CD4-positive, alpha-beta memory T cell (primary cell): ENCODE data around the gene DLGAP5. TPM values are rescaled to one million over a fixed set of nuclear protein-coding genes. Genes with fewer than 3 reads are reported as not detected.

ENCODE experiments used
- CTCF ChIA-PET: fragments of 350-600 bp; sonication (Branson Sonifier 250); formaldehyde crosslinking; loops from one replicate; lab custom pipeline; 2021; ENCODE audit warnings: inconsistent platforms; ENCODE audit not compliant: partially characterized antibody; lab: Charles Lee
- POLR2A ChIA-PET: fragments of 350-600 bp; sonication (Branson Sonifier 250); formaldehyde crosslinking; loops from one replicate; lab custom pipeline; 2021; ENCODE audit not compliant: partially characterized antibody; lab: Charles Lee
- DNase-seq, 5 donors: peaks; one replicate each; pipeline versions ENCODE4 v3.0.0 to v3.0.0-alpha.2; 2020 to 2022; ENCODE audit warnings: mixed read lengths in 1 of 5
- H3K27ac ChIP-seq: one replicate; pipeline ENCODE4 v1.7.0; 2013; ENCODE audit warnings: low read depth, low read length
- H3K27me3 ChIP-seq: 2 replicates; pipeline ENCODE4 v1.7.0; 2013; ENCODE audit warnings: mild to moderate bottlenecking, low read length, moderate library complexity; ENCODE audit not compliant: insufficient read depth
- H3K36me3 ChIP-seq: 2 replicates; pipeline ENCODE4 v1.7.0; 2013; ENCODE audit warnings: mild to moderate bottlenecking, low read length, moderate library complexity; ENCODE audit not compliant: insufficient read depth
- H3K4me1 ChIP-seq: 2 replicates; pipeline ENCODE4 v1.7.0; 2013; ENCODE audit warnings: mild to moderate bottlenecking, low read length, moderate library complexity; ENCODE audit not compliant: insufficient read depth
- H3K4me3 ChIP-seq, 2 donors: one replicate each; pipeline ENCODE4 v1.7.0; 2013; ENCODE audit warnings: low read length in 2 of 2, mild to moderate bottlenecking in 1 of 2
- H3K9me3 ChIP-seq, 2 donors: one replicate each; pipeline ENCODE4 v1.7.0; 2013; ENCODE audit warnings: low read length in 2 of 2, control low read depth in 1 of 2; ENCODE audit not compliant: control insufficient read depth in 1 of 2
- H3K27ac Mint-ChIP-seq, 7 donors: one replicate each; pipeline ENCODE4 v1.8.0; 2020 to 2021; ENCODE audit warnings: mixed read lengths in 7 of 7, mild to moderate bottlenecking in 6 of 7, inconsistent platforms in 3 of 7, moderate library complexity in 3 of 7
- H3K27me3 Mint-ChIP-seq, 2 donors: one replicate each; pipeline ENCODE4 v1.8.0; 2020 to 2021; ENCODE audit warnings: mixed read lengths in 2 of 2
- H3K36me3 Mint-ChIP-seq, 2 donors: one replicate each; pipeline ENCODE4 v1.8.0; 2020 to 2021; ENCODE audit warnings: mixed read lengths in 2 of 2, inconsistent platforms in 1 of 2, mild to moderate bottlenecking in 1 of 2
- H3K4me1 Mint-ChIP-seq, 4 donors: one replicate each; pipeline ENCODE4 v1.8.0; 2020 to 2021; ENCODE audit warnings: mixed read lengths in 4 of 4, mild to moderate bottlenecking in 1 of 4
- H3K4me3 Mint-ChIP-seq, 8 donors: one replicate each; pipeline ENCODE4 v1.8.0; 2020 to 2021; ENCODE audit warnings: mixed read lengths in 8 of 8, mild to moderate bottlenecking in 7 of 8, moderate library complexity in 6 of 8, inconsistent platforms in 3 of 8
- H3K9me3 Mint-ChIP-seq, 8 donors: one replicate each; pipeline ENCODE4 v1.8.0; 2020 to 2021; ENCODE audit warnings: mixed read lengths in 8 of 8, mild to moderate bottlenecking in 5 of 8, inconsistent platforms in 3 of 8, moderate library complexity in 1 of 8
- intact Hi-C: fragments of 100-400 bp; cut with micrococcal nuclease; formaldehyde crosslinking; loops from one replicate; pipeline ENCODE4 v1.15.1; 2023
- polyA plus RNA-seq, 2 donors: library from polyadenylated mRNA; unstranded; fragments of 300-500 nt; fragmentation: Illumina TruSeq; gene quantifications; one replicate each; pipeline ENCODE4 v1.2.3, GENCODE V29; 2021
- total RNA-seq, 2 experiments: library from RNA; stranded (reverse); gene quantifications; one replicate each; pipeline ENCODE4 v1.2.3, GENCODE V29; 2021

The DLGAP5 gene
- total and polyA plus RNA-seq, 4 experiments from 2014 or later: not detected

GRCh38 chr14:55201219-55202101, 10.1 kb upstream of the DLGAP5 start:
- Histone ChIP-seq H3K36me3 (no peaks in the 10 kb centered on the region), H3K9me3 (no peaks in the 10 kb centered on the region), H3K27ac (no peak overlapping the region), H3K4me1 (no peaks in the 10 kb centered on the region), H3K27me3 (peaks cover 4% of the 10 kb centered on the region), H3K4me3 (no peak overlapping the region)
- no peak for DNase-seq
- ChIA-PET CTCF (no interaction called here), POLR2A (no interaction called here)
- H3K4me3 Mint-ChIP-seq: no peak overlapping the region
- H3K9me3 Mint-ChIP-seq: no peaks in the 10 kb centered on the region
- H3K27ac Mint-ChIP-seq: no peak overlapping the region
- intact Hi-C loops: no loop called here
- no peaks in the 10 kb centered on the region for H3K36me3 Mint-ChIP-seq
- no peaks in the 10 kb centered on the region for H3K4me1 Mint-ChIP-seq
- peaks cover 5 to 7% of the 10 kb centered on the region in 2 donors for H3K27me3 Mint-ChIP-seq

- Histone ChIP-seq H3K4me1 (no peaks in the 10 kb centered on the region), H3K36me3 (no peaks in the 10 kb centered on the region), H3K27me3 (peaks cover 4% of the 10 kb centered on the region), H3K9me3 (no peaks in the 10 kb centered on the region), H3K27ac (no peak overlapping the region), H3K4me3 (no peak overlapping the region)
- peaks cover 5 to 7% of the 10 kb centered on the region in 2 donors for H3K27me3 Mint-ChIP-seq
- H3K36me3 Mint-ChIP-seq: no peaks in the 10 kb centered on the region
- ChIA-PET POLR2A (no interaction called here), CTCF (no interaction called here)
- no peak overlapping the region for H3K27ac Mint-ChIP-seq
- no peaks in the 10 kb centered on the region for H3K9me3 Mint-ChIP-seq
- intact Hi-C loops: no loop called here
- no peak for DNase-seq
- H3K4me3 Mint-ChIP-seq: no peak overlapping the region
- H3K4me1 Mint-ChIP-seq: no peaks in the 10 kb centered on the region
Measured at GRCh38 chr14:55200651-55201050, 9.3 kb upstream of the DLGAP5 start.

GRCh38 chr14:55198749-55199148, 7.4 kb upstream of the DLGAP5 start:
- H3K27ac Mint-ChIP-seq: no peak overlapping the region
- H3K4me3 Mint-ChIP-seq: no peak overlapping the region
- Histone ChIP-seq H3K4me1 (no peaks in the 10 kb centered on the region), H3K4me3 (no peak overlapping the region), H3K9me3 (no peaks in the 10 kb centered on the region), H3K27me3 (peaks cover 4% of the 10 kb centered on the region), H3K36me3 (no peaks in the 10 kb centered on the region), H3K27ac (no peak overlapping the region)
- intact Hi-C loops: no loop called here
- ChIA-PET CTCF (interaction anchor here (2.2 kb wide), 1 partner anchor 14 kb away, joined by 6 read pairs; no protein-coding TSS in a partner anchor), POLR2A (no interaction called here)
- H3K27me3 Mint-ChIP-seq: peaks cover 5 to 7% of the 10 kb centered on the region in 2 donors
- no peaks in the 10 kb centered on the region for H3K9me3 Mint-ChIP-seq
- H3K4me1 Mint-ChIP-seq: no peaks in the 10 kb centered on the region
- no peaks in the 10 kb centered on the region for H3K36me3 Mint-ChIP-seq
- DNase-seq: no peak

- H3K4me3 ChIP-seq: no peak overlapping the region
Measured at GRCh38 chr14:55194656-55195355, 3.4 kb upstream of the DLGAP5 start.

GRCh38 chr14:55192054-55192621, 753 bp upstream of the DLGAP5 start:
- Histone ChIP-seq H3K27ac (peak overlapping the region; percentile 60), H3K9me3 (no peaks in the 10 kb centered on the region), H3K27me3 (no peaks in the 10 kb centered on the region), H3K4me3 (peak overlapping the region; percentile 36 to 76), H3K4me1 (peaks cover 15% of the 10 kb centered on the region), H3K36me3 (no peaks in the 10 kb centered on the region)
- DNase-seq: no peak
- H3K36me3 Mint-ChIP-seq: no peaks in the 10 kb centered on the region
- H3K9me3 Mint-ChIP-seq: no peaks in the 10 kb centered on the region
- H3K27me3 Mint-ChIP-seq: no peaks in the 10 kb centered on the region
- H3K27ac Mint-ChIP-seq: peak overlapping the region in 5 of 7 donors; percentile 35 to 84 (median 77)
- CTCF ChIA-PET: interaction anchor here (0.7 to 1.5 kb wide), 4 partner anchors 31 to 235 kb away, joined by 3 to 7 read pairs (median 4); partner anchors contain the start of gene MAPK1IP1L
- peak overlapping the region; percentile 84 to 97 (median 90) for H3K4me3 Mint-ChIP-seq
- peaks cover 6 to 25% (median 12%) of the 10 kb centered on the region in 4 donors for H3K4me1 Mint-ChIP-seq
- intact Hi-C loops: no loop called here
- POLR2A ChIA-PET: interaction anchor here (1.1 kb wide), 2 partner anchors 21 to 141 kb away, joined by 3 to 6 read pairs; partner anchors contain the start of gene MAPK1IP1L

More at GRCh38 chr14:55194656-55195355, 3.4 kb upstream of the DLGAP5 start:
- intact Hi-C loops: no loop called here
- Histone ChIP-seq H3K36me3 (no peaks in the 10 kb centered on the region), H3K27ac (no peak overlapping the region), H3K4me1 (peaks cover 15% of the 10 kb centered on the region), H3K27me3 (peaks cover 4% of the 10 kb centered on the region), H3K9me3 (no peaks in the 10 kb centered on the region)
- Mint-ChIP-seq H3K27me3 (no peaks in the 10 kb centered on the region), H3K9me3 (no peaks in the 10 kb centered on the region), H3K4me3 (no peak overlapping the region), H3K36me3 (no peaks in the 10 kb centered on the region), H3K27ac (no peak overlapping the region), H3K4me1 (peaks cover 6 to 25% (median 12%) of the 10 kb centered on the region in 4 donors)
- CTCF ChIA-PET: interaction anchor here (1.2 to 1.3 kb wide), 2 partner anchors 9 to 34 kb away, joined by 3 read pairs; no protein-coding TSS in a partner anchor
- no peak for DNase-seq
- POLR2A ChIA-PET: no interaction called here

- peak overlapping the region; percentile 6 for H3K27ac ChIP-seq
- H3K4me3 Mint-ChIP-seq: peak overlapping the region; percentile 84 to 97 (median 90)
- H3K9me3 ChIP-seq: no peaks in the 10 kb centered on the region
- no peak for DNase-seq
- ChIA-PET POLR2A (interaction anchor here (1.0 kb wide), 2 partner anchors 87 to 310 kb away, joined by 3 read pairs; no protein-coding TSS in a partner anchor), CTCF (interaction anchor here (0.8 kb wide), 1 partner anchor 30 kb away, joined by 4 read pairs; no protein-coding TSS in a partner anchor)
- peak overlapping the region in 3 of 7 donors; percentile 13 to 45 (median 21) for H3K27ac Mint-ChIP-seq
- H3K4me1 ChIP-seq: peaks cover 15% of the 10 kb centered on the region
- H3K9me3 Mint-ChIP-seq: no peaks in the 10 kb centered on the region
- H3K36me3 Mint-ChIP-seq: no peaks in the 10 kb centered on the region
- H3K36me3 ChIP-seq: no peaks in the 10 kb centered on the region
- no peaks in the 10 kb centered on the region for H3K27me3 ChIP-seq
- H3K27me3 Mint-ChIP-seq: no peaks in the 10 kb centered on the region
- peaks cover 6 to 25% (median 14%) of the 10 kb centered on the region in 4 donors for H3K4me1 Mint-ChIP-seq
- H3K4me3 ChIP-seq: peak overlapping the region; percentile 36 to 76
- intact Hi-C loops: loop anchor here (1.0 kb wide), 1 partner anchor 22 kb away; no protein-coding TSS in a partner anchor
Measured at GRCh38 chr14:55190906-55191202, 531 bp downstream of the DLGAP5 start.
